ENCODE data around the gene ENO4.

DNA sequence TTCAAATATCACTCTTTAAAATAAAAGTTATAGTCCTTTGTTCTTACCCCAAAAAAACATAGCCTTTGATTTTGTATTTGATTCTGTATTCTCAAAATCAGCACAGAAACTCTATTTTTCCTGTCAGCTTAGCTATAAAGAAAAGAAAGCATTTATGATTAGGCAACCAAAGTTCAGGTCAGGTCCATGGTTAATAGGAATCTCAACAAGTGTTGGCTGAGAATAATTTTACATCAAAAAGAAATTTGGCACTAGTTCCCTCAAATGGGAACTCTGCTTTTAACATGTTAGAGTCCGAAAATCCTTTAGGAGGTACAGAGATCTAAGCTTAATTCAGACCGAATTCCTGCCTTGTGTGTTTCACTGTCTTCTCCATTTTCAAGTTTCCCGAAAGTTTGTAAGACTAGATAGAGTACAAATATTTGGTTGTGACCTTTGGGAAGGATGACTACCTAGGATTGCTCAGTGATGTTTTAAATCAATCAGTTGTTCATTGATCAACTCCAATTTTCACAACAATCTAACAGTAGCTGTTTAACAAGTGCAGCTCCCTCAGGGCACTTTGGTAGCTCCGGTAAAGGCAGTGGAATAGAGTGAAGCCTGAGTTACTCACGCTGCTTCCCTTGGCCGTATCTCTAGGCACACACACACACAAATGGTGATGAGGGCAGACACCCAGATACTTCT, 8.8 kb upstream of the ENO4 start:
- TF ChIP-seq, protein P1, sequence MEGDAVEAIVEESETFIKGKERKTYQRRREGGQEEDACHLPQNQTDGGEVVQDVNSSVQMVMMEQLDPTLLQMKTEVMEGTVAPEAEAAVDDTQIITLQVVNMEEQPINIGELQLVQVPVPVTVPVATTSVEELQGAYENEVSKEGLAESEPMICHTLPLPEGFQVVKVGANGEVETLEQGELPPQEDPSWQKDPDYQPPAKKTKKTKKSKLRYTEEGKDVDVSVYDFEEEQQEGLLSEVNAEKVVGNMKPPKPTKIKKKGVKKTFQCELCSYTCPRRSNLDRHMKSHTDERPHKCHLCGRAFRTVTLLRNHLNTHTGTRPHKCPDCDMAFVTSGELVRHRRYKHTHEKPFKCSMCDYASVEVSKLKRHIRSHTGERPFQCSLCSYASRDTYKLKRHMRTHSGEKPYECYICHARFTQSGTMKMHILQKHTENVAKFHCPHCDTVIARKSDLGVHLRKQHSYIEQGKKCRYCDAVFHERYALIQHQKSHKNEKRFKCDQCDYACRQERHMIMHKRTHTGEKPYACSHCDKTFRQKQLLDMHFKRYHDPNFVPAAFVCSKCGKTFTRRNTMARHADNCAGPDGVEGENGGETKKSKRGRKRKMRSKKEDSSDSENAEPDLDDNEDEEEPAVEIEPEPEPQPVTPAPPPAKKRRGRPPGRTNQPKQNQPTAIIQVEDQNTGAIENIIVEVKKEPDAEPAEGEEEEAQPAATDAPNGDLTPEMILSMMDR (IDR thresholded peaks at IDR 0.05), result no peak
- TF ChIP-seq POLR2A (IDR thresholded peaks at IDR 0.05), result no peak

All from gastroesophageal sphincter (tissue), 3 donors.